MM.1S (cell line): Measurements from ENCODE around the gene SUMO4.

Experiments used
- DNase-seq: peaks from one replicate; pipeline ENCODE4 v3.0.0-alpha.2; 2015
- H2AFZ ChIP-seq: fragments of 300-600 bp; sonication (generic); 2 replicates; pipeline ENCODE4 v1.6.0; 2016; ENCODE audit warnings: antibody characterized with exemption, low read length
- H3F3A ChIP-seq: fragments of 300-600 bp; sonication (generic); 2 replicates; pipeline ENCODE4 v1.6.1; 2016; ENCODE audit warnings: mild to moderate bottlenecking, antibody characterized with exemption, low read length, moderate library complexity, mixed read lengths; ENCODE audit not compliant: insufficient read depth
- H3K27ac ChIP-seq: fragments of 300-600 bp; sonication (generic); 2 replicates; pipeline ENCODE4 v1.5.1; 2016; ENCODE audit warnings: mild to moderate bottlenecking, low read length
- H3K27me3 ChIP-seq: fragments of 300-600 bp; sonication (generic); replicated peaks from 2 replicates; pipeline ENCODE4 v1.6.0; 2016; ENCODE audit warnings: low read length; ENCODE audit not compliant: insufficient read depth
- H3K36me3 ChIP-seq: fragments of 300-600 bp; sonication (generic); replicated peaks from 2 replicates; pipeline ENCODE4 v1.6.1; 2016; ENCODE audit warnings: mild to moderate bottlenecking, low read length, mixed read lengths; ENCODE audit not compliant: insufficient read depth
- H3K4me1 ChIP-seq: fragments of 300-600 bp; sonication (generic); 2 replicates; pipeline ENCODE4 v1.6.1; 2016; ENCODE audit warnings: low read length, mixed read lengths
- H3K4me2 ChIP-seq: fragments of 300-600 bp; sonication (generic); 2 replicates; pipeline ENCODE4 v1.6.0; 2016; ENCODE audit warnings: low read depth, low read length
- H3K4me3 ChIP-seq: fragments of 300-600 bp; sonication (generic); 2 replicates; pipeline ENCODE4 v1.5.1; 2016; ENCODE audit warnings: low read length, mixed read lengths
- H3K79me2 ChIP-seq: fragments of 300-600 bp; sonication (generic); 2 replicates; pipeline ENCODE4 v1.6.1; 2016; ENCODE audit warnings: mixed run types, low read length, mixed read lengths
- H3K9ac ChIP-seq: fragments of 300-600 bp; sonication (generic); 2 replicates; pipeline ENCODE4 v1.6.1; 2016; ENCODE audit warnings: low read length, mixed read lengths
- H3K9me2 ChIP-seq: fragments of 300-600 bp; sonication (generic); replicated peaks from 2 replicates; pipeline ENCODE4 v1.6.1; 2016; ENCODE audit warnings: mild to moderate bottlenecking, low read length, mixed read lengths; ENCODE audit not compliant: insufficient read depth
- H3K9me3 ChIP-seq: fragments of 300-600 bp; sonication (generic); replicated peaks from 2 replicates; pipeline ENCODE4 v1.6.1; 2016; ENCODE audit warnings: mild to moderate bottlenecking, low read length, mixed read lengths; ENCODE audit not compliant: insufficient read depth
- H4K20me1 ChIP-seq: fragments of 300-600 bp; sonication (generic); 2 replicates; pipeline ENCODE4 v1.6.1; 2016; ENCODE audit warnings: mild to moderate bottlenecking, low read length, moderate library complexity, mixed read lengths; ENCODE audit not compliant: insufficient read depth
- EZH2 ChIP-seq: fragments of 300-600 bp; sonication (generic); optimal IDR thresholded peaks from 2 replicates; pipeline ENCODE3; 2017; ENCODE audit warnings: low read depth, mild to moderate bottlenecking, antibody characterized with exemption, low read length, mixed read lengths
- EZH2phosphoT487 ChIP-seq: fragments of 300-600 bp; sonication (generic); IDR thresholded peaks from 2 replicates; pipeline ENCODE4 v1.6.1; 2018; ENCODE audit warnings: antibody characterized with exemption, low read length
- TF ChIP-seq, protein P1 (sequence below): fragments of 300-600 bp; sonication (generic); IDR thresholded peaks from 2 replicates; pipeline ENCODE4 v1.5.1; 2016; ENCODE audit warnings: antibody characterized with exemption, low read length, mixed read lengths

Gene SUMO4

GRCh38 chr6:149421132-149421531 lies 21.1 kb downstream of the SUMO4 start:
- no peaks in the 10 kb centered on the region for H3F3A ChIP-seq
- H3K4me2 ChIP-seq, result no peak overlapping the region
- no peak for DNase-seq
- H3K4me1 ChIP-seq, result peaks cover 11% of the 10 kb centered on the region
- no peaks in the 10 kb centered on the region for H3K9me3 ChIP-seq
- no peaks in the 10 kb centered on the region for H3K36me3 ChIP-seq
- H3K27me3 ChIP-seq, result no peaks in the 10 kb centered on the region
- no peak overlapping the region for H2AFZ ChIP-seq
- H3K9me2 ChIP-seq, result no peaks in the 10 kb centered on the region
- H3K79me2 ChIP-seq, result no peaks in the 10 kb centered on the region
- H3K4me3 ChIP-seq, result no peak overlapping the region
- H3K9ac ChIP-seq, result no peak overlapping the region
- TF ChIP-seq EZH2, result no peak
- TF ChIP-seq, protein P1, sequence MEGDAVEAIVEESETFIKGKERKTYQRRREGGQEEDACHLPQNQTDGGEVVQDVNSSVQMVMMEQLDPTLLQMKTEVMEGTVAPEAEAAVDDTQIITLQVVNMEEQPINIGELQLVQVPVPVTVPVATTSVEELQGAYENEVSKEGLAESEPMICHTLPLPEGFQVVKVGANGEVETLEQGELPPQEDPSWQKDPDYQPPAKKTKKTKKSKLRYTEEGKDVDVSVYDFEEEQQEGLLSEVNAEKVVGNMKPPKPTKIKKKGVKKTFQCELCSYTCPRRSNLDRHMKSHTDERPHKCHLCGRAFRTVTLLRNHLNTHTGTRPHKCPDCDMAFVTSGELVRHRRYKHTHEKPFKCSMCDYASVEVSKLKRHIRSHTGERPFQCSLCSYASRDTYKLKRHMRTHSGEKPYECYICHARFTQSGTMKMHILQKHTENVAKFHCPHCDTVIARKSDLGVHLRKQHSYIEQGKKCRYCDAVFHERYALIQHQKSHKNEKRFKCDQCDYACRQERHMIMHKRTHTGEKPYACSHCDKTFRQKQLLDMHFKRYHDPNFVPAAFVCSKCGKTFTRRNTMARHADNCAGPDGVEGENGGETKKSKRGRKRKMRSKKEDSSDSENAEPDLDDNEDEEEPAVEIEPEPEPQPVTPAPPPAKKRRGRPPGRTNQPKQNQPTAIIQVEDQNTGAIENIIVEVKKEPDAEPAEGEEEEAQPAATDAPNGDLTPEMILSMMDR, result no peak
- TF ChIP-seq EZH2phosphoT487, result no peak
- H3K27ac ChIP-seq, result no peak overlapping the region
- no peaks in the 10 kb centered on the region for H4K20me1 ChIP-seq

DNA sequence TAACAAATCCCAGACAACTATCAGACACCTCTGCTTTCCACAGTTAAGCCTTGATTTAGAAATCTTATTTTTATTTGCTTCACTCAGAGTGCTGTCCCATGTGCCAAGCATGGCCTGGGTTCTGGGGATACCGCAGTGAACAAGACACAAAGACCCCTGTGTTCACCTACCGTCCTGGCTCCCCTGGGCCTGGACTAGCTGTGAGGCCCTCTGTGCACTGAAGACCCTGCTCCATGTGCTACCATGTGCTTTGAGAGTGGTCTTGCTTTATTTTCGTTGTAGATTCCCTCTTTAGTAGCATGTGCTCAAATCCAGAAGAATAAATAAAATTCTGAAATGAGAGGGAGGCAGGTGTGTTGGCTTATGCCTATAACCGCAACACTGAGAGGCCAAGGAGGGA lies 22.5 kb downstream of the SUMO4 start:
- no peaks in the 10 kb centered on the region for H3F3A ChIP-seq
- TF ChIP-seq EZH2 (no peak), EZH2phosphoT487 (no peak)
- TF ChIP-seq, protein P1, result no peak
- no peak overlapping the region for H3K27ac ChIP-seq
- H3K36me3 ChIP-seq, result no peaks in the 10 kb centered on the region
- H3K9me2 ChIP-seq, result no peaks in the 10 kb centered on the region
- no peaks in the 10 kb centered on the region for H3K9me3 ChIP-seq
- H3K4me2 ChIP-seq, result no peak overlapping the region
- no peak overlapping the region for H3K4me3 ChIP-seq
- peaks cover 11% of the 10 kb centered on the region for H3K4me1 ChIP-seq
- H4K20me1 ChIP-seq, result no peaks in the 10 kb centered on the region
- no peak overlapping the region for H2AFZ ChIP-seq
- H3K79me2 ChIP-seq, result no peaks in the 10 kb centered on the region
- no peak for DNase-seq
- H3K27me3 ChIP-seq, result no peaks in the 10 kb centered on the region
- no peak overlapping the region for H3K9ac ChIP-seq

GRCh38 chr6:149423964-149424440 lies 23.9 kb downstream of the SUMO4 start:
- no peaks in the 10 kb centered on the region for H3K36me3 ChIP-seq
- H4K20me1 ChIP-seq, result no peaks in the 10 kb centered on the region
- peaks cover 11% of the 10 kb centered on the region for H3K4me1 ChIP-seq
- no peaks in the 10 kb centered on the region for H3K9me2 ChIP-seq
- no peak overlapping the region; the same call in 1 of the 2 replicates for H3K4me3 ChIP-seq
- DNase-seq, result no peak
- H3K27ac ChIP-seq, result peak overlapping the region; percentile 74
- H3K79me2 ChIP-seq, result no peaks in the 10 kb centered on the region
- H3K27me3 ChIP-seq, result no peaks in the 10 kb centered on the region
- peak overlapping the region; percentile 72 for H2AFZ ChIP-seq
- no peaks in the 10 kb centered on the region for H3F3A ChIP-seq
- peak overlapping the region; percentile 54 for H3K4me2 ChIP-seq
- TF ChIP-seq, protein P1, result no peak
- TF ChIP-seq EZH2phosphoT487 (no peak), EZH2 (no peak)
- no peaks in the 10 kb centered on the region for H3K9me3 ChIP-seq
- H3K9ac ChIP-seq, result peak overlapping the region; percentile 16; the same call in 1 of the 2 replicates
